ENCODE data around the gene SIRPA.

Gene SIRPA

DNA sequence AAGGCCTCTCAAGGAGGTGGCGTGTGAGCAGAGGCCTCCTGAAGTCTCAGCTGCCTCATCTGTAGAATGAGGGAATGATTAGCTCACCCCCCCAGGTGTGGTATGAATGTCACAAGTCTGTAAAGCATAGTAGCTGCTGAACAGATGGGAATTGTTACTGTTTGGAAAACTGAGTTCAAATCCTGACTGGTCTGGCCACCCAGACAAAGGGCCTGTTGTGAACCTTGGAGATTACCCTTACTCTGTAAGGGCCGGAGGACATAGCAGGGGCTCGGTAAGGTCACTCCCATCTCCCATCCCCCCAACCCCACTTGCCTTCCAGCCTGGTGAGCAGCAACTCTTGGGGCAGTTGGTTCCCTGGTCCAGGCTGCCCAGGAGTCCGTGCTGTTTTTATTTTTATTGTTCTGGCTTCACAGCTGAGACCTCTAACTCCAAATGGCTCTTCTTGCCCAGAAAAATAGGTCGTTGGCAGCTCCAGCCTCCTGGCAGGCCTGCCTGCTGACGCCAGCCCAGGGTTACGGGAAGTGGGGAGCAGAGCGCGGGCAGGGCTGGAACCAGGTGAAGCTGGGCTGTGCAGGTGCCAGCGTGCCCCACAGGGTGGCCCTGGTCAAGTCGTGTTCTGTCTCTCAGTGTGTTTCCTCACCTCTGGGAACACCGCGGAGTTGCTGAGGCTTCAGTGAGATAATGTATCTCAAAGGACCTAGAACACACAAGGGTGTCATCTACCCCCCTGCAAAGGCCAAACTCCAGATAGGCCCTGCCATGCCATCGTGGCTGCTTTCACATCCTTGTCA, 4.5 kb upstream of the SIRPA start:
- DNase-seq = no peak

DNA sequence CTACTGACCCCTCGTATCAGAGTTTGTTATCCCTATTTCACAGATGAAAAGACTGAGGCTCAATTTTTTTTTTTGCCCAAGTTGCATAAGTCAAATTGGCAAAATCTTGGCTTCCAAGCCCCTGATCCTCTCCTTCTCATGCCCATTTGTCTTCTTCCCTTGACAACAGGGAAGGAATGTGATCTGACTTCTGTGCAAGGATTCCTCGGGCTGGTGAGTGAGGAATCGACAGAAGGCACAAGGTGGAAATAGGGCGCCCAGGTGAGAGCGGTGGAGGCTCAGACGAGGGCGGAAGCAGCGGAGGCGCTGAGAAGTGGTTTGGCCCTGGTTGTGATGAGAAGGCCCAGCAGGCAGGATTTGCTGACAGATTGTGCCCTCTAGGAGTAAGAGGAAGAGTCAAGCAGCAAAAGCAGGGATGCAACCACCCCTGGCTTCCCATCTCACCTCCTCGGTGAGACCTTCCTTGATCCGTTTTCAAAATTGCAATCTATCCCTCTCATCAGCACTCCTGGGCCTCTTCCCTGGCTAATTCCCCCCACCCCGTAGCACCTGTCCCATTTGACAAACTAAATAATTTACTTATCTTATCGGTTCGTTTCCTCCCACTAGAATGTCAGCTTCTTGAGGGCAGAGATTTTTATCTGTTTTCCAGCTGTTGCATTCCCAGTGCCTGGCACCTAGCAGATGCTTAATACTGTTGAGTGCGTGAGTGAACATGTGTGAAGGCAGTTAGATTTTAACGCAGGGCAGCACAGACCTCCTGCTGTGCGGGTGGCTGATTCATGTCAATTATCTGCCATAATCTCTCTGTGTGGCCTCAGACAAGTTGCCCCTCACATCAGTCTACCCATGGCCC, 3.7 kb upstream of the SIRPA start:
- DNase-seq = no peak

DNA sequence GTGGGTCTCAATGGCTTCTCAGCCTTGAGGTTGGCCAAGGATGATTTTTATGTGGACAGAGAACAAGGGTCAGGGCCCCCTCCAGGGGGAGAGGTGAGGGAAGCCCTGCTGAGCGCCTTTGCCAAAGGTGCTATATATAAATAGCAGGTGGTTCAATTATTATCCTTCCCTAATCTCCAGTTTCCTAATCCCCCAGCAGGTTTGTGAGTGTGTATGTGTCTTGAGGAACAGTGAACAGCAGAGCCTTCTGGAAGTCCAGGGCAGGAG, 3.2 kb upstream of the SIRPA start:
- no peak for DNase-seq

DNA sequence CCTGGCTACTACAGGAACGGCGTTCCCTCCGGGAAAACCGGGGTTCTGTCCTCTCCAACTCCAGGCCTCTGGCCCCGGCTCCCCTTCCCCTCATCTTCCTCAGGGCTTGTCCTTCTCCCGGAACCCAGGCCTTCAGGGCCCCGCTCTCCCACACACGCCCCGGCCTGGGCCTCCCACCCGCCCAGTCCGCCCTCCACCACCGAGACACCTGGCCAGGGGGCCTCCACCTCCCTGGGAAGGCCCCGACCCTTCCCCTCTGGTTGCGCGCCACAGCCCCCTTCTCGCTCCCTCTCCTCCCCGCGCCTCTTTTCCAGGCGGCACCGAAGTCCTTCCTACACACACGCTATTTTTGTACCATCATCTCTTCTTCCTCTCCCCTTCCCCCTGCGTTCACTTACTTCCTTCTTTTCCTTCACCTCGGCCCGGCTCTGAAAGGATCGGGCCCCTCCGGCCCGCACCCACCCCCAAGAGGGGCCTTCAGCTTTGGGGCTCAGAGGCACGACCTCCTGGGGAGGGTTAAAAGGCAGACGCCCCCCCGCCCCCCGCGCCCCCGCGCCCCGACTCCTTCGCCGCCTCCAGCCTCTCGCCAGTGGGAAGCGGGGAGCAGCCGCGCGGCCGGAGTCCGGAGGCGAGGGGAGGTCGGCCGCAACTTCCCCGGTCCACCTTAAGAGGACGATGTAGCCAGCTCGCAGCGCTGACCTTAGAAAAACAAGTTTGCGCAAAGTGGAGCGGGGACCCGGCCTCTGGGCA, 1.3 kb upstream of the SIRPA start:
- DNase-seq = no peak

DNA sequence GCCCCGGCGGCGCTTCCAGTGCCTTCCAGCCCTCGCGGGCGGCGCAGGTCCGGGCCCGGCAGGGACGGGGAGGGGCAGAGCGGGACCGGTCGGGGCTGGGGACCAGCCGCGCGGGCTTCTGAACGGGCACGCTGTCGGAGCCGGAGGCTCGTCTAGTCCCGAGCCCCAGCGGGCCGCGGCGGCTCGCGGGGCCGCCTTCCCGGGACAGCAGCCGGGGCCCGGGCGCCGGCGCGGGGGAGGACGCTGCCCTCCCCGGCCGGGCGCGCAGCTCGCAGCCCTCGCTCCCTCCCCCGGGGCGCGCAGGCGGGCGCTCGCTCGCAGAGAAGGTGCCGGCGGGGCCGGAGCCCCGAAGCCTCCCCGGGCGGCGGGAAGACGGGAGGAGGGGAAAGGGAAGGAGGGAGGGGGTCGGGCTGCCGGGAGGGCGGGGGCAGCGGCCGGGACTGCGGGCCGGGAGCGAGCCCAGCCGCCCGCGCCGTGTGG, 696 bp upstream of the SIRPA start:
- DNase-seq = no peak

DNA sequence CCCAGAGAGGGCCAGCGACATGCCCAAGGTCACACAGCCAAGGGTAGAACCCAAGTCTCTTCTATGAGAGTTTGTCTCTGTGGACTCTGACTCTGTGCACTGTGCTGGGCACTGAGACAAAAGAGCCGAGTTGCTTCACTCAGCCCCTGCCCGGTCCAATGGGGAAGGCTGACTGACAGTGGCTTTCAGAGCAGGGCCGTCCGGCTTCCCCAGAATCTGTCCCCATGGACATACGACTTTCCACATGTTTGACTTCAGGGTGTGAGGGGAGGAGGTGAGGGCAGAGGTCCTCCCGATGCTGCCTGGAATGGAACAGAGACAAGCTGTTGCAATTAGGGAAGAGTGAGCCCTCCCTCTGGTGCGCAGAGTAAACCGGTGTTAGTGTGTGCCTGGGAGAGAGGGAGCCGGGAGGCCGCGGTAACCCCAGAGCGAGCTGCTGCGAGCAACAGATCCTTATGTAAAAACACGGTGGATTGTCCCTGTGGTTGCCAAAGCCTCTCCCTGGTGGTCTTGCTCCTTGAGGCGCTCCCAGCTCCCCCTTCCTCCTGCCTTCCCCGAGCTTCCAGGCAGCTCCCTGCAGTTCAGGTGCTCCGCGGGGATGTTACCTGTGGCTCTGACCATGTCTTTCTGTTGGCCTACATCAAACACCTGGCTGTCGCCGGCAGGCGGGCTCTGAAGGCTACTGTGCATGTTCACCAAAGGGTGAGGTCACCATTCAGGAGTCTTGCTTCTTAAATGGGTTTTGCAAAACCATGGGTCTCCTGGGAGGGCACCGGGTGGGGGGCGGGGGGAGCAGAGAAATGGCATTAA, 672 bp downstream of the SIRPA start:
- no peak for DNase-seq

DNA sequence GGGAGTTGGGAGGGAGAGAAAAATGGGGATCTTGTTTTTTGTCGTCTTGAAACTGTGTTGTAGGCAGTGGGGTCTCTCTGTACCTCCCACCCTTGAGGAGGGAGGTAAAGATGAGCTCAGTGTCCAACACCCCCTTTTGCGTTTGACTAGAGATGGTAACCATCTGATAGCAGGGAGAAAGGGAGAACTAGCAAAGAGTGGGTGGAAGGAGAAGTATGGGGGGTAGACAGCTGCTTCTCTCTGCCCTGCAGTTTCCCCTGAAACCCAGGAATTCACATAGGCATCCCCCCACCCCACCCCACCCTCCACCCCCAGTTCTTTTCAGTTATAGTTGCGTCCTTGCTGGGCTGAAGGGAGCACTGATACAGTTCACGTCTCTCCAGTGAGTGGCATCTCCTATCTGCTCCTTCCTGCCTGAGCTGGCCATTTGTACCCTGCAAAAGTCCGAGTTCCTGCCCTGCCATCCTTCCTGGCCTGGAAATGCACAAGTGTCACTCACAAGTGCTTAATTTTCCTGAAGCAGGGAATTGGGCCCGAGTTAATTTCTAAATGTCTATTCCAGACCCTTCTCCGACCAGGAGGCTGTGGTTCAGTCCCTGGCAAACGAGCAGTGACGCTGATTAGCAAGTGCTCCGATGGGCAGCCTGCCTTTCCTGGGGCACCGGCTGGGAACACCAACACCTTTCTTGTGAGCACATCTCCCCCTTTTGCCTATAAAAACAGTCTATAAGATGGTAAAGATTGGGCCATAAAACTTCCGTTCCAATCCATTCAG, 1.5 kb downstream of the SIRPA start:
- no peak for DNase-seq

DNA sequence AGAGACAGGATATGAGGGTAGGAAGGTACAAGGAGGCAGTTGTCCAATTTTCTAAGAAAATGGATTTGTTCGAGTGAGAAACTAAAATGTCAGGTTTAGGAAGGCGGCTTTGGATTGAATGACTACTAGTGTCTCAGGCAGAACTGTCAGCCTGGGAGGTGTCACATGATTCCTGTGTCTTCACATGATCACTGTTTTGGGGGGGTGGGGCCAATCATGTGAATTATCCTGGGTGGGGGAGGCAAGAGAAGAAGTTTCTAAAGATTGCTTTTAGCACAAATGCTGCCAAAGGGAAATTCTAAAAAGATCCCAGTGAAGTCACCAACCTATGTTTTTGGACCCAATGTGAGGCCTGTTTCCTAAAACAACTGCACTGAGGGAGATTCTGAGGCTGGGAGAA, 2.3 kb downstream of the SIRPA start:
- no peak for DNase-seq

DNA sequence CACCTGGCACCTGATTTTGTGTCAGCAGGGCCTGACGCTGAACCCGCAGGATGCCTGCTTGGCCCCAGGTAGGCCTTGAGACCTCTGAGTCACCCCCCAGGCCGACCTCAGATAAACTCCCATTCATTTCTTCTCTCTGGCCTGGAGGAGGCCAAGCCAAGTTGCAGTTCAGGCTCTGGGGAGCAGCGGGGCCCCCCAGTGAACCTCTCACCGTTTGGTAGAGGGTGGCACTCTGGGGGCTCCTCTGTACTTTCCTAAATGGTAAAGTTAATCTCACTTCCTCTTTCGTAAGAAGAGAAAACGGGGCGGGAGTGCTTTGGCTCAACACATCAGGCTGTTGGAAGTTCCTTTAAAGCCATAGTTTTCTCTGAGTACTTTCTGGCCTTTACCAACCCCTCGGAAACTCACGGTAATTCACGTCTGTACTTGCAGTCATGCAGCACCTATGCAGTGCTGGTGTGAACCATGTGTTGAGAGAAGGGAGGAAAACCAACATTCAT, 2.8 kb downstream of the SIRPA start:
- no peak for DNase-seq

DNA sequence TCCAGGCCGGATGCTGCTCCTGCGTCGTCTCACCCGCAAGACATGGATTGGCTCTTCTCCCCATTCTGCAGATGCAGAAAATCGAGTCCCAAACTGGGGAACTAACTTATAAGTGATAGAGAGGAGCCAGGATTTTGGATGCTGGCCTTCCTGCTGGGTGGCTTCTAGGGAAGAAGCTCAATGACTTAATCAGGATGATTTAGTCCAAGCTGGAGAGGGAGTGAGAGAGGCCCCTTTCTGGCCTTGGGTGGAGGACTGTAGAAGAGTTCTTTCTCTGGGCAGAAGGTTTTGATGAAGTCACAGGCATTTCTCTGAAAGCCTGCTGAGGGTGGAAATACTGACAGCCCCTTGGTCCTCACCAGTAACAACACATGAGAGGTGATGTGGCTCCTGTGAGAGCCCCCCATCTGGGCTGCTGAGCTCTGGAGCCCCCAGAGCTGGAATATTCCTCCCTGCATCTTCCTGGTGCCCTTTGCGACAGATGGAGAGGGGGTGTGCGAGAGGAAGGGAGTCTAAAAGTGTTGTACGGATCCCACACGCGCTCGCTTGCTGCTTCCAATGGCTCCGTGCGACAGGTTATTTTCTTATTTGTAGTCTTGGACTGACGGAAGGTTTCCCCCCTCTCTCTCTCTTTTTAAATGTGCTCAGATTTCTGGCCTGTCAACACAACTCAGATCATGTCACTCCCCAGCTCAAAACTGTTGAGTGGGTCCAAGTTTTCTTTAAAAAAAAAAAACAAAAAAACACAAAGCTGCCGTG, 3.5 kb downstream of the SIRPA start:
- DNase-seq = no peak

DNA sequence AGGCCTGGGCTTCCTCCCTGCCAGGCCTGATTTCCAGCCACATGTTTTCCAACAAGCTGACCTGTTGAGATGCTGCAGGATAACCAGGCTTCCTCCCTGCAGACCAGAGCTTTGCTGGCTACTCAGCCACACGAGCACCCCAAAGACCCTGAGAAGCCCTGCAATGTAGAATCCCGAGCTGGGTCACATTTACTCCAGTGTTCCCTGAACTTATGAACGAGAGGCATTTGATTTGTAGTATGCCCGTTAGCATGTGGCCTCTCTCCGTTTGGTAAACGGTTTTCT, 4.0 kb downstream of the SIRPA start:
- no peak for DNase-seq

DNA sequence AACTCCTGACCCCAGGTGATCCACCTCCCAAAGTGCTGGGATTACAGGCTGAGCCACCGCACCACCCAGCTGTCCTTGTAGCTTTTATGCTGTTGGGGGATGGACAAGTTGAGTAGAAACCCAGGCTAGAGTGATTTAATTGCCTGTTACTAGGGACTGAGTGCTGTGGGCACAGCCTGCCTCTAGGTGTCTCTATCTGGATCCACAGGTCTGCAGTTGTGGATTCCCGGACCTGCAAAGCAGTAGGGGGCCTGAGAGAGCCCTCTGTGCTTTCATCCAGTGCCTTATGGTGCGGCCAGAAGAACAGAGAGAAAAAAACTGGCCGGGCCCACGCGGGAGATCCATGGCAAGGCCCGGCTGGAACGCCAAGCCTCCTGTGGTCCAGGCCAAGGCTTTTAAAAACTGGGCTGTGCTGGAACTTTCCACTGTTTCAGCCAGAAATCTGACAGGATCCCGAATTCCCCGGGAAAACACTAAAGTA, 5.2 kb downstream of the SIRPA start:
- no peak for DNase-seq

DNA sequence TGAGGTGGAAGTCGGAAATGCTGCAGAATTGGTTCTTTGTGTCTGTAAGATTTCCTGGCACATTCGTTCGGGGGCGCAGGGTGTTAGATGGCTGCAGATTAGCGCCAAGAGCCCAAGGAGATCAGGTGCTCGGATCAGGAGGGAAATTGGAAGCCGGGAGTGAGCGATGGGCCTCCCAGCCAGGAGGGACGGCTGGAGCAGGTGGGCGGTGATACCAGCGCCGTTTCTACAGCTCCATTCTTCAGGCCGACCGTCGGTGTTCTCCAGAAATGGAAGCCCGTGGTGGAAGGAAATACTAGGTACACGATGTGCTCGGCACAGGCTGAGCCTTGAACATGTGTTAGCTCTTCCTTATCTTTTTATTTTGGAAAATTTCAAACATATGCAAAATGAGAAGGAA, 6.5 kb downstream of the SIRPA start:
- DNase-seq = no peak

DNA sequence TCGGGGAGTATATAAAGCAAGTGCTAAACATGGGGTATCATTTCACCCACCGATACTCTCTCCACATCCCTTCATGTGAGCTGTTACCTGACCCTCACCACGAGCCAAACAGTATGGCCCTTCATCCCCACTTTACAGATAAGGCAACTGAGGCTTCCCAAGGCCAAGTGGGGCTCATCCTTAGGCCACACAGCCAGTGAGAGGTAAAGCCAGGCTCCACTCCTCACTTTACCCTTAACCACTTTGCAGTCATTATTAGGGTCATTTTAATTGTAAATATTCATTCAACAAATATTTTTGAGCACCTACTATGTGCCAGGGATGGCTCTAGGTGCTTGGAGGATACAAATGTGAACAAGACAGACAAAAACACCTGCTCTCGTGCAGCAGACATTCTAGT, 7.0 kb downstream of the SIRPA start:
- DNase-seq = no peak

DNA sequence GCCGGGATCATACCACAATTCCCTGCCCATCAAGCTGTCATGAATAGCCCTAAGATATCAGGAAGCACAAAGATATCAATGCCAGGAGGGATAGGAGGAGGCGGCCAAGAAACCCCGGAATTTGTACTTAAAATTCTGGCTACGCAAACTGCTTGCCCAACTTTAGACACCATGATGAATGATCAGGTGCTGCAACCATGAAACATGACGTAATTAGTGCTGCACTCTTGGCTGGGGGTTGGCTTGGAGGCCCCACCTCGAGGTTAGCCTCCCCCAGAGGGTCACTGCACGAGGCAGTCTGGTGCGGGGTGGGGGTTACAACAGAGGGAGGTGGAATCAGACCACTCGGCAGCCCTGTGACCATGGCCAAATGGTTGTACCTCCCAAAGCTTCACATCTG, 8.9 kb downstream of the SIRPA start:
- DNase-seq = no peak

DNA sequence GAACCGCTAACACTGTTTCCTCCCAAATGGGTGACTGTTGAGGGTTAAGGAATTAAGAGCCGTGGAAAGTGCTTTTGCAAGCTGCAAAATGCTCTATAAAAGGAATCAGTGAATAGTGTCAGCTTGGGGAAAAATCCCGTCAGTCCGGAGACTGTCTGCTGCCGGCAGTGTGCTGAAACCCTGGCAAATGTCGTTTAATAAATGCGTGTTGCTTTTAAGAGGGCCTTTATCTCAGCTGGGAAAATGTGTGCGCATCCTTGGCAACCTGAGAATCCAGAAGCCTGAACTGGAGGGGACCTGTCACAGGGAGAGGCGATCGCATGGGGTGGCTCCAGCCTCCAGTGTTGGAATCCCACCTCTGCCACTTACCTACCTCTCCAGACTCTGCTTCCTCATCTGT, 9.8 kb downstream of the SIRPA start:
- DNase-seq = no peak

DNA sequence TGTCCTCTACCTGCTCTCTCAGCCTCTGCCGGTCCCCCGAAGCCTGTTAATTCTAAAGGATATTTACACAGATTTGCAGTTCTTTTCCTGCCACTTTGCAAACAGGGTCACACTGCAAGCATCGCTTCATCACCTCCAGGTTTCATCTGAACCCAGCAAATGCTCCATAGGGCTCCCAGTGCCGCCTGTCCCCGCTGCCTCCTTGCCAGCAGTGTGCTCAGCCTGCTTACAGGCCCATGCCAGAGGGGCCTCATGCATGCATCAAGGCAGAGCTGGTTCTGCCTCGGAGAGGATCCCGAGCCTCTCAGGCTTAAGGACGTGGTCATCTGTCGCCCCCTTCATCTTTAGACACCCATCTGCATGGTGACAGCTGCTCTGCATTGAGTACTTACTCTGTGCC, 10.5 kb downstream of the SIRPA start:
- DNase-seq = no peak

DNA sequence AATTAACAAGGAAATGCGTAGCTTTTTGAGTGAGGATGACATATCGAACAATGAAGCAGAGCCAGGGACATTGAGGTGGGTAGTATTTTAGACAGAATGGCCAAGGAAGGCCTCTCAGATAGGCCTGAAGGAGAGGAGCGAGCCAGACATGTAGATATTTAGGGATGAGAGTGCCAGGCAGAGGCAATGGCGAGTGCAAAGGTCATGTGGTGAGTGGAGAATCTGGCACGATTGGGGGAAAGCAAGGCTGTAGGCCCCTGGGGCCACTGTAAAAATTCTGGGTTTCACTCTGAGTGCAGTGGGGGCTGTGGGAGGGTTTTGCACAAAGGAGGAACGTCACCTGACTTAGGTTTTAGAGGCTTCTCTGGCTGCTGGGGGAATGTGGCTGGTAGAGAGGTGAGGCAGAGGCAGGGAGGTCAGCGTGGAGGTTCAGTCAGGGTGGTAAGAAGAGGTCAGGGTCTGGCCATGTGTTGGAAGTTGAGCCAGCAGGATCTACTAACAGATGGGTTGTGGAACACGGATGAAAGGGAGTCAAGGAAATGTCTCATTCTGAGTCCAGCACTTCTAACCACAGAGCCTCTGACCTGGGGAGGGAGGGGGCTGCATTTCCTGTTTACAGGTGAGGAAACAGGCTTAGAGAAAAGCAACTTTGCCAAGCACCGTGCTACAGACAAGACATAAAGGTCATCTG, 11.3 kb downstream of the SIRPA start:
- DNase-seq = no peak

DNA sequence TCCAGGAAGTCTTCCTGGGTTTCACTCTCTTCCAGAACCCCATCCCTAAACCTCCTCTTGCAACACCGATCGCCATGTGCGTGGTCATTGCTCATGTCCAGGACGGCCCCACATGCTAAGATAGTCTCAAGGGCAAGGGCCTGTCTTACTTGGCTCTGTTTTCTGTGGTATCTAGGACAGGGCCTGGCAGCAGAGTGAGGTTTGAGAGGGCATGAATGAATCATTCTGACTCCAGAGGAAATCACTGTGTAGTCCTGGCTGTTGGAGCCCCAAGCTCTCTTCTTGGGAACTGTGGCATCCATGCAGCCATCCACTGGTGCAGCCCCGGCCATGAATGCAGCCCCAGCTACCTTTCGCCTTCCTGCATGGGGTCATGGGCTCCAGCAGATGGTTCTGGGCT, 12.4 kb downstream of the SIRPA start:
- no peak for DNase-seq

DNA sequence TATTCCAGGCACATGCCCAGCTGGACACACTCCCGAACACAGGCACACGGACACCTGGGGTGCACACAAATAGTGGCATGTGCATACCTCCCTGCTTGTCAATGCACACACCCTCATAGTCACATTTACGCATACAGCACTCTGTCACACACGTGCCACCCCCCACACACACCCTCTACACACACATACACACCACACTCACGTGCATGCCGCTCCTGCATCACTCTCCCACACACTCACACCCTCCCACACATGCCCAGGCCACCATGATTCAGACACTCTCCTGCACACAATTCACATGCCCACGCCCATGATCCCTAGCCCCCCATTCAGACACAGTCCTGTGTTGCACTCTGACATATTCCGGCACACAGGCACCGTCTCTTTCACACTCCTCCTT, 13.0 kb downstream of the SIRPA start:
- no peak for DNase-seq

DNA sequence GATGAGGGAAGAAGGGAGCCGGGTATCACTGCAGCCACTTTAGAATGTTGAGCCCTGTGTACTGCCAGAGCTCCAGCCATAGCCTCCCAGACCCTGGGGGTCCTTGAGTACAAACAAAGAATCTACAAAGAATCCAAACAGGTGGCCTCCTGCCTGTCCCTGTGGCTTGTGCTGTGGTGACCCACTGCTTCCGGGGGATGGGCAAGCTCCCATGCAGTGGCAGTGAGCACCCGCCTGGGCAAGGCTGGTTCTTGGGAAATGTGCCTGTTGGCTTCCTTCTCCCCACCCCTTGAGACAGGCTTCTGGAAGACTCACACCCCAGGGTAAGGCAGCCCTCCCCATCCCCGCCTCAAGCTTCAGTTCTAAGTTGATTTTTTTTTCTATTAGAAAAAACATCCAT, 13.9 kb downstream of the SIRPA start:
- no peak for DNase-seq

All from activated gamma-delta T cell treated with Interleukin-2 at 50 U/mL for 16 hours (primary cell).